Ectodermal cell (in vitro differentiated cells): ENCODE data around the gene IL15RA.
"Not testable (repeated sequence)": the region's sequence is repeated elsewhere in the genome, so short reads cannot be mapped to it uniquely, and the experiment has no call there.

Experiments
- H3K27ac ChIP-seq: 2 replicates; pipeline ENCODE4 v1.7.0; 2013; ENCODE audit warnings: mild to moderate bottlenecking, low read depth, low read length; ENCODE audit not compliant: insufficient read depth, poor library complexity, severe bottlenecking
- H3K27me3 ChIP-seq: 2 replicates; pipeline ENCODE4 v1.7.0; 2013; ENCODE audit warnings: mild to moderate bottlenecking, low read length; ENCODE audit not compliant: insufficient read depth, control insufficient read depth, poor library complexity, severe bottlenecking
- H3K36me3 ChIP-seq: one replicate; pipeline ENCODE4 v1.7.0; 2013; ENCODE audit warnings: low read length; ENCODE audit not compliant: control insufficient read depth, insufficient read depth
- H3K4me1 ChIP-seq: one replicate; pipeline ENCODE4 v1.7.0; 2013; ENCODE audit warnings: low read length; ENCODE audit not compliant: control insufficient read depth, insufficient read depth
- H3K4me3 ChIP-seq: 2 replicates; pipeline ENCODE4 v1.7.0; 2013; ENCODE audit warnings: low read depth, low read length, control low read depth; ENCODE audit not compliant: insufficient read depth
- H3K9me3 ChIP-seq: 2 replicates; pipeline ENCODE4 v1.7.0; 2013; ENCODE audit warnings: mild to moderate bottlenecking, low read length, moderate library complexity; ENCODE audit not compliant: control insufficient read depth
- WGBS, 2 experiments: methylation state at CpG; one replicate each; pipeline ENCODE4 v1.1.7; 2013; ENCODE audit warnings: missing lambda C conversion rate in 2 of 2; 5-methylcytosine and 5-hydroxymethylcytosine counted together

IL15RA gene

GRCh38 chr10:5951721-5952407, 25.5 kb downstream of the IL15RA start:
- no peaks in the 10 kb centered on the region for H3K9me3 ChIP-seq
- H3K4me3 ChIP-seq = no peak overlapping the region
- no peaks in the 10 kb centered on the region for H3K36me3 ChIP-seq
- 89 to 95% methylated on average over 6 of the region's 6 CpGs for WGBS, 2 experiments
- no peak overlapping the region for H3K27ac ChIP-seq
- no peaks in the 10 kb centered on the region for H3K4me1 ChIP-seq
- no peaks in the 10 kb centered on the region for H3K27me3 ChIP-seq

DNA sequence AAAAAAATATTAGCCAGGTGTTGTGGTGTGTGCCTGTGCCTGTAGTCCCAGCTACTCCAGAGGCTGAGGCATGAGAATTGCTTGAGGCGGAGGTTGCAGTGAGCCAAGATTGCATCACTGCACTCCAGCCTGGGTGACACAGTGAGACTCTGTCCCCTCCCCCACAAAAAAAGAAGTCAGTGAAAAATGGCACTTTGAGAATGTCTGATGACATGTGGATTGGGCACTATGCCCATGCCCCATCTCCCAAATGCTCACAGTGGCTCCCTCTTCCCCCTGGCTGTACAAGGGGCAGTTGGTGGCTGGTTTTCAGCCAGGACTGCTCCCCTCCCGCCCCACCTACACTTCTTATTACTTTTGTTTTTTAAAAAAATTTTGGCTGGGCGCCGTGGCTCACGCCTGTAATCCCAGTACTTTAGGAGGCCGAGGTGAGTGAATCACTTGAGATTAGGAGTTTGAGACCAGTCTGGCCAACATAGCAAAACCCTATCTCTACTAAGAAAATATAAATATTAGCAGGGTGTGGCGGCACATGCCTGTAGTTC, 26.1 kb downstream of the IL15RA start:
- 80% methylated on average over 5 to 7 of the region's 7 CpGs for WGBS, 2 experiments

DNA sequence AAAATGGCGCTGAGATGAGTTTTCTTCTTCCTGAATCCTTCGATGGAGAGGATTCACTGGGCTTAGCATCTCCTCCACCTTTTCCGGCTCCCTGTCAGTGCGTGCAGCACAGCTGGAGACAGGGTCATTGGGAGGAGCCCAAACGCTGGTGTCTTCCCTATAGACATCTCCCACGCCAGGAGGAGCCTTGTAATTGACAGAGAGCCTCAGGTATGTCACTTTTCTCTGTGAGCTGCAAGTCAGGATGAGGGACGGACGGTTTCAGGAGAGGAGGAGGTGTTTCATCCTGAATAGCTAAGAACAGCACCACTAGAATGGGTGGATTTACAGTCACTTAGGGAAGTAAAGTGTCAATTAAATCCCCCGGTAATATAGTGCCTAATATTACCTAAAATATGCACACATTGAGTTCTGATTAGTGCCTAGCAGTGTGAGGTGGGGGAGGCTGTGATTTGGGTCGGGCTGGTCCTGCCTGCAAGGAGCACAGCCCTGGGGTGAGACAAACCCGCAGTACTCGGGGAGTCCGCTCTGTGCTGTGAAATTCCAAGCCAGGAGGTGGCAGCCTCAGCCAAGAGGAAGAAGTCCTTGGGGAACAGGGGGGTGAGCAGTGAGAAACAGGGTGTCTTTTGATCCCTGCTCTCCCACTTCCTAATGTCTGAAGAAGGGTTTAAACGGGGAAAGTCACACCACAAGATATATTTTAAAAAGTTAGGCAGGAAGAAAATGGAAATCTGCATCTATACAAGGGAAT, 28.2 kb downstream of the IL15RA start:
- Histone ChIP-seq H3K9me3 (no peaks in the 10 kb centered on the region), H3K36me3 (no peaks in the 10 kb centered on the region), H3K4me3 (no peak overlapping the region), H3K4me1 (no peaks in the 10 kb centered on the region), H3K27me3 (no peaks in the 10 kb centered on the region), H3K27ac (no peak overlapping the region)
- WGBS, 2 experiments = 49 to 63% methylated on average over 12 to 14 of the region's 14 CpGs

More for the DNA sequence above, 26.1 kb downstream of the IL15RA start:
- no peak overlapping the region for H3K4me3 ChIP-seq
- no peaks in the 10 kb centered on the region for H3K9me3 ChIP-seq
- H3K36me3 ChIP-seq = no peaks in the 10 kb centered on the region
- H3K27me3 ChIP-seq = no peaks in the 10 kb centered on the region
- H3K4me1 ChIP-seq = no peaks in the 10 kb centered on the region
- no peak overlapping the region for H3K27ac ChIP-seq

DNA sequence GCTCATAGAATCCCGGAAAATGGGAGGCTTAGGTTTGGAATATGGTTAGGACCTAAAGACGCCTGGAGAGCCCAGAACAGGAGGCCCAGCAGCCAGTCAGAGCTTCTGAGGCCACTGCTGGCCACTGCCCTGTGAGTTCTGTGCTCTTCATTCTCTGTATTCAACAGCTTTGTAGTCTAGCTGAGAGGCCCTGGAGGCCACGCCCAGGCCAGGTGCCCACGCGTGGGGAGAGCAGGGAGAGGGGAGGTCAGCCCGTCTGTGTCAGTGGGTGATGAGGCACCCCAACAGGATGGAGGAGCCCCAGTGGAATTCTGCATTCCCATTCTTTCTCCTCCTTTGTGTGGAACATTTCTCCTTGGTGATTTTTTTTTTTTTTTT, 29.1 kb downstream of the IL15RA start:
- no peaks in the 10 kb centered on the region for H3K36me3 ChIP-seq
- H3K27ac ChIP-seq = no peak overlapping the region
- H3K4me1 ChIP-seq = no peaks in the 10 kb centered on the region
- H3K4me3 ChIP-seq = no peak overlapping the region
- 84 to 86% methylated on average over 6 of the region's 6 CpGs for WGBS, 2 experiments
- no peaks in the 10 kb centered on the region for H3K27me3 ChIP-seq
- H3K9me3 ChIP-seq = no peaks in the 10 kb centered on the region

- Histone ChIP-seq H3K36me3 (no peaks in the 10 kb centered on the region), H3K27ac (no peak overlapping the region), H3K9me3 (no peaks in the 10 kb centered on the region), H3K4me1 (no peaks in the 10 kb centered on the region), H3K4me3 (no peak overlapping the region), H3K27me3 (no peaks in the 10 kb centered on the region)
- 94 to 95% methylated on average over 17 of the region's 17 CpGs for WGBS, 2 experiments
Observed at GRCh38 chr10:5947471-5948207, 29.7 kb downstream of the IL15RA start.

DNA sequence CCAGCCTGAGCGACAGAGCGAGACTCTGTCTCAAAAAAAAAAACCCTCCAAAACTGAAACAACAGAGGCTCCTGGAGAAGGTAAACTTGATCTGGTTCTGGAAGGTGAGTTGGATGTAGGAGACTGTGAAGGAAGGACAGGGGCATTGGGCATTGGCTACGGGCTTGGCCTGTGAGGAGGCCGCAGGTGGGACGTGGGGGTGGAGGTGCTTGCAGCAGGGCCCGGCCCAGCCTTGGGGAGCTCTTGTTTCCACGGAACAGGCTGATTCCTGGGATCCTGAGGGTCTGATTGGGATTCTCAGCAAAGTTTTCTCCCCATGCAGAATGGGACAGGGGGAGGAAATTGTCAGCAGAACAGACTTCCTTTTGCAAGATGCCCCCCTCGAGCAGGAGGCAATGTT, 30.6 kb downstream of the IL15RA start:
- H3K27me3 ChIP-seq = no peaks in the 10 kb centered on the region
- no peak overlapping the region for H3K27ac ChIP-seq
- WGBS, 2 experiments = 84 to 93% methylated on average over 8 of the region's 8 CpGs
- H3K4me3 ChIP-seq = no peak overlapping the region
- H3K9me3 ChIP-seq = no peaks in the 10 kb centered on the region
- no peaks in the 10 kb centered on the region for H3K4me1 ChIP-seq
- H3K36me3 ChIP-seq = no peaks in the 10 kb centered on the region

GRCh38 chr10:5946419-5946775, 30.9 kb downstream of the IL15RA start:
- not testable (repeated sequence) for H3K27ac ChIP-seq, H3K27me3 ChIP-seq, H3K9me3 ChIP-seq, H3K4me1 ChIP-seq, H3K4me3 ChIP-seq, H3K36me3 ChIP-seq
- WGBS, 2 experiments = 94 to 95% methylated on average over 10 of the region's 10 CpGs

DNA sequence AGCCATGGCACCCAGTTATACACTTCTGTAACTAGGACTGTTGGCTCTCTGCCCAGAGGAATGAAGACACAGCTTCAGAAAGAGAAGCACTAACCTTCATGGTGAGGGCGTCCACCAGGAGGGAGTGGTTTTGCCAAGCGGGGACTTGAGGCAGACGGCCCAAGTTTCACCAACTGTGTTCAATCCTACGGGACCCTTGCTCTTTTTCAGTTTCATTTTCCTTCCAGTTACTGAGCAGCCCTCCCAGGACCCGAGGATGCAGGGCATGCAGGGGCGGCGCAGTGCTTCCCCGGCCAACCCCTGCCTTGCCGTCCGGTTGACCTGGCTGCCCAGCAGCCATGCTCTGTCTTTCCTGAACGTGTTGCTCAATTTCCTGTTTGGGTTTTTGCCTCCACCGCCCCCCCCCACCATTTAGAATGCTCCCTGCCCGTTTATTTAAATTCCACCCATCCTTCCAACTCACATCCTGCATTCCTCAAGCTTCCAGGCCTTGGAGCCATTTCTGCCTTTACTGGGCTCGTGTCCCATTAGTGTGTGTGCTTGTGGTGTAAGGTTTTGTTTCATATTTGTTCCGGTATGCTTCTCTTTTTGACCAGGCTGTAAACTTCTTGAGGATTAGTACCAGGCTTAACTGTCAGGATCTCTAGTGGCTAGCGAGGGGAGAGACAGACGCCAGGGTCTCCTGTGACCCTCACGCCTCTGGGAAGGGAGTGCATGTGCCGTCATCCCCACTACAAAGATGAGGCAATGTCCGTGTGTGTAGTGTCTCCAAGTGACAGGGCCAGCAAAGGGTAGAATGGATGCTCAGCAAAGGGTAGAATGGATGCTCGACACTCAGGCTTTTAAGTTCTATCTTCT, 31.6 kb downstream of the IL15RA start:
- Histone ChIP-seq H3K4me3 (no peak overlapping the region), H3K27me3 (no peaks in the 10 kb centered on the region), H3K4me1 (no peaks in the 10 kb centered on the region), H3K36me3 (no peaks in the 10 kb centered on the region), H3K9me3 (no peaks in the 10 kb centered on the region), H3K27ac (no peak overlapping the region)
- 86 to 88% methylated on average over 21 of the region's 21 CpGs for WGBS, 2 experiments

DNA sequence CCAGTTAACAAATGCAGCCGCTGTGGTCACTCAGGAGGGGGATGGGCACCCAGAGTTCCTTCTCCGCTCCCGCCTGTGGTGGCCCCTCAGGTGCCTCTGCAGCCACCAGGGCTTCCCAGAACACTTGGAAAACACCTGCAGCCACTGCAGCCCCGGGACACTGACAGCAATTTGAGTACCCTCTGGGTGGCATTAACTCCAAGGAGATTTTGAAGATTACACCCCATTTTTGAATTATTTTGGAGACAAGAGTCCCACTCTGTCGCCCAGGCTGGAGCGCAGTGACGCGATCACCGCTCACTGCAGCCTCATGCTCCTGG, 32.2 kb downstream of the IL15RA start:
- Histone ChIP-seq H3K4me3 (no peak overlapping the region), H3K4me1 (no peaks in the 10 kb centered on the region), H3K9me3 (no peaks in the 10 kb centered on the region), H3K27me3 (no peaks in the 10 kb centered on the region), H3K36me3 (no peaks in the 10 kb centered on the region), H3K27ac (no peak overlapping the region)
- WGBS, 2 experiments = 87 to 88% methylated on average over 9 of the region's 9 CpGs
